Activated CD4-positive, alpha-beta T cell treated with anti-CD3 and anti-CD28 coated beads for 1 hour (primary cell): ENCODE measurements around the gene ADAMTSL1.

Source experiments
- DNase-seq: peaks from one replicate; pipeline ENCODE4 v3.0.0-alpha.2; 2020

ADAMTSL1 gene

GRCh38 chr9:18881758-18882157, 407.8 kb downstream of the ADAMTSL1 start:
- DNase-seq = no peak

- DNase-seq = no peak
Measured at GRCh38 chr9:18887546-18887945, 413.6 kb downstream of the ADAMTSL1 start.

GRCh38 chr9:18888290-18888689, 414.3 kb downstream of the ADAMTSL1 start:
- no peak for DNase-seq

- no peak for DNase-seq
Measured at GRCh38 chr9:18889550-18889949, 415.6 kb downstream of the ADAMTSL1 start.

GRCh38 chr9:18890372-18890771, 416.4 kb downstream of the ADAMTSL1 start:
- DNase-seq = no peak

- DNase-seq = no peak
Measured at GRCh38 chr9:18891946-18892670, 418.2 kb downstream of the ADAMTSL1 start.

- no peak for DNase-seq
Measured at GRCh38 chr9:18893046-18893445, 419.1 kb downstream of the ADAMTSL1 start.

- DNase-seq = no peak
Measured at GRCh38 chr9:18893491-18893890, 419.5 kb downstream of the ADAMTSL1 start.

- DNase-seq = no peak
Measured at GRCh38 chr9:18896004-18896403, 422.1 kb downstream of the ADAMTSL1 start.

GRCh38 chr9:18896531-18897179, 422.7 kb downstream of the ADAMTSL1 start:
- no peak for DNase-seq

- DNase-seq = no peak
Measured at GRCh38 chr9:18903450-18903849, 429.5 kb downstream of the ADAMTSL1 start.

GRCh38 chr9:18905028-18905882, 431.3 kb downstream of the ADAMTSL1 start:
- DNase-seq = no peak

- no peak for DNase-seq
Measured at GRCh38 chr9:18905883-18906629, 432.1 kb downstream of the ADAMTSL1 start.

GRCh38 chr9:18906656-18907395, 432.9 kb downstream of the ADAMTSL1 start:
- DNase-seq = no peak

GRCh38 chr9:18907927-18908625, 434.1 kb downstream of the ADAMTSL1 start:
- DNase-seq = no peak

GRCh38 chr9:18909140-18910018, 435.4 kb downstream of the ADAMTSL1 start:
- no peak for DNase-seq

- no peak for DNase-seq
Measured at GRCh38 chr9:18910435-18910834, 436.5 kb downstream of the ADAMTSL1 start.

- DNase-seq = no peak
Measured at GRCh38 chr9:18910916-18911315, 437.0 kb downstream of the ADAMTSL1 start.

- no peak for DNase-seq
Measured at GRCh38 chr9:18911714-18912342, 437.9 kb downstream of the ADAMTSL1 start.
